Liver (tissue), 9 donors: ENCODE data around the gene MAP1S. TPM values are rescaled to one million over a fixed set of nuclear protein-coding genes. Genes with fewer than 3 reads are reported as not detected.

Experiments
- DNase-seq: peaks from one replicate; pipeline ENCODE4 v3.0.0-alpha.2; 2017; ENCODE audit warnings: low spot score
- H3K27ac ChIP-seq, 2 donors: one replicate each; pipeline ENCODE4 v1.7.0; 2013; ENCODE audit warnings: inconsistent platforms in 2 of 2, low read length in 2 of 2, control low read depth in 1 of 2, low read depth in 1 of 2, mild to moderate bottlenecking in 1 of 2
- H3K27me3 ChIP-seq, 4 donors: one replicate each; pipeline versions ENCODE4 v1.6.1 to v1.7.0; 2013; ENCODE audit warnings: low read length in 3 of 4, inconsistent platforms in 1 of 4, mild to moderate bottlenecking in 1 of 4, moderate library complexity in 1 of 4; ENCODE audit not compliant: control insufficient read depth in 4 of 4, insufficient read depth in 4 of 4
- H3K36me3 ChIP-seq, 4 donors: one replicate each; pipeline versions ENCODE4 v1.6.1 to v1.7.0; 2013; ENCODE audit warnings: low read length in 3 of 4, mild to moderate bottlenecking in 3 of 4, low read depth in 1 of 4, moderate library complexity in 1 of 4; ENCODE audit not compliant: control insufficient read depth in 4 of 4, insufficient read depth in 3 of 4
- H3K4me1 ChIP-seq, 4 donors: one replicate each; pipeline versions ENCODE4 v1.6.1 to v1.7.0; 2013; ENCODE audit warnings: low read length in 3 of 4, mild to moderate bottlenecking in 3 of 4, moderate library complexity in 1 of 4; ENCODE audit not compliant: control insufficient read depth in 4 of 4, insufficient read depth in 4 of 4
- H3K4me3 ChIP-seq, 3 donors: one replicate each; pipeline versions ENCODE4 v1.6.1 to v1.7.0; 2013; ENCODE audit warnings: low read length in 3 of 3, control low read depth in 1 of 3, low read depth in 1 of 3, mild to moderate bottlenecking in 1 of 3
- H3K9ac ChIP-seq, 2 donors: one replicate each; pipeline ENCODE4 v1.7.0; 2013; ENCODE audit warnings: low read length in 2 of 2, mild to moderate bottlenecking in 2 of 2, moderate library complexity in 2 of 2, control low read depth in 1 of 2, low read depth in 1 of 2
- H3K9me3 ChIP-seq, 4 donors: one replicate each; pipeline versions ENCODE4 v1.6.1 to v1.7.0; 2013; ENCODE audit warnings: low read length in 3 of 4; ENCODE audit not compliant: control insufficient read depth in 4 of 4
- EGR1 ChIP-seq, 2 donors: IDR thresholded peaks; 2 replicates each; pipeline ENCODE4 v1.6.1; 2016 to 2018; ENCODE audit warnings: antibody characterized with exemption in 2 of 2, low read depth in 2 of 2
- FOXA1 ChIP-seq: IDR thresholded peaks from 2 replicates; pipeline ENCODE4 v1.6.1; 2016; ENCODE audit warnings: antibody characterized with exemption
- FOXA2 ChIP-seq: IDR thresholded peaks from 2 replicates; pipeline ENCODE4 v1.6.1; 2016; ENCODE audit warnings: antibody characterized with exemption
- GABPA ChIP-seq, 2 donors: IDR thresholded peaks in 1 of 2; conservative IDR thresholded peaks in 1 of 2; 2 replicates each; pipeline ENCODE4 v1.6.1; 2016; ENCODE audit warnings: antibody characterized with exemption in 2 of 2, mild to moderate bottlenecking in 1 of 2, moderate library complexity in 1 of 2
- HNF4A ChIP-seq, 2 donors: conservative IDR thresholded peaks; 2 replicates each; pipeline ENCODE4 v1.6.1; 2016; ENCODE audit warnings: antibody characterized with exemption in 2 of 2, mild to moderate bottlenecking in 2 of 2
- HNF4G ChIP-seq: IDR thresholded peaks from 2 replicates; pipeline ENCODE4 v1.6.1; 2016; ENCODE audit warnings: antibody characterized with exemption
- JUND ChIP-seq, 2 donors: IDR thresholded peaks; 2 replicates each; pipeline ENCODE4 v1.6.1; 2016; ENCODE audit warnings: antibody characterized with exemption in 2 of 2
- NR2F2 ChIP-seq: IDR thresholded peaks from 2 replicates; pipeline ENCODE4 v1.6.1; 2016; ENCODE audit warnings: antibody characterized with exemption
- RAD21 ChIP-seq, 2 donors: IDR thresholded peaks; 2 replicates each; pipeline ENCODE4 v1.6.1; 2016; ENCODE audit warnings: antibody characterized with exemption in 2 of 2, mild to moderate bottlenecking in 2 of 2
- RXRA ChIP-seq, 2 donors: IDR thresholded peaks; 2 replicates each; pipeline ENCODE4 v1.6.1; 2017 to 2018; ENCODE audit warnings: antibody characterized with exemption in 2 of 2, mild to moderate bottlenecking in 1 of 2
- SP1 ChIP-seq: IDR thresholded peaks from 2 replicates; pipeline ENCODE4 v1.6.1; 2018; ENCODE audit warnings: antibody characterized with exemption, mild to moderate bottlenecking
- TAF1 ChIP-seq: conservative IDR thresholded peaks from 2 replicates; pipeline ENCODE4 v1.6.1; 2016; ENCODE audit warnings: antibody characterized with exemption, mild to moderate bottlenecking
- YY1 ChIP-seq: IDR thresholded peaks from 2 replicates; pipeline ENCODE4 v1.6.1; 2016; ENCODE audit warnings: antibody characterized with exemption, mild to moderate bottlenecking
- WGBS: extraction: QIAGEN DNeasy Blood & Tissue Kit; methylation state at CpG from one replicate; pipeline ENCODE4 v1.1.7; 2013; 5-methylcytosine and 5-hydroxymethylcytosine counted together
- polyA plus RNA-seq, 2 donors: library from polyadenylated mRNA; stranded (reverse) in 1 of 2; unstranded in 1 of 2; fragments of 200-250 nt in 1 of 2; fragments of >200 nt in 1 of 2; fragmentation: Nextera tagmentation in 1 of 2; extraction: Ambion mirVana in 1 of 2; gene quantifications; one replicate each; pipeline versions ENCODE4 v1.2.1 to v1.2.3, GENCODE V29; 2013 to 2015
- total RNA-seq, 2 donors: library from RNA; depleted of rRNA; stranded (reverse); fragments of >200 nt; gene quantifications; one replicate each; pipeline ENCODE4 v1.2.3, GENCODE V29; 2014
- TF ChIP-seq, protein P1 (sequence below): fragments of 150-350 bp; IDR thresholded peaks from 2 replicates; pipeline ENCODE4 v1.5.1; 2017; ENCODE audit warnings: improper control_type of control experiment, low read depth, low read length; ENCODE audit not compliant: missing input control
- TF ChIP-seq, protein P2 (sequence below): IDR thresholded peaks from 2 replicates; pipeline ENCODE4 v1.6.1; 2016; ENCODE audit warnings: antibody characterized with exemption, mild to moderate bottlenecking
- TF ChIP-seq, protein P3 (sequence below): IDR thresholded peaks from 2 replicates; pipeline ENCODE4 v1.6.1; 2016; ENCODE audit warnings: antibody characterized with exemption
- TF ChIP-seq, protein P4 (sequence below): IDR thresholded peaks from 2 replicates; pipeline ENCODE4 v1.6.1; 2016; ENCODE audit warnings: antibody characterized with exemption
- donor health status: healthy.
- donor health status: healthy.
- donor health status: healthy.
- donor health status: healthy.
- donor health status: healthy.

MAP1S gene
- total and polyA plus RNA-seq, 4 donors = 8.2 to 20.3 (median 10.6) TPM

DNA sequence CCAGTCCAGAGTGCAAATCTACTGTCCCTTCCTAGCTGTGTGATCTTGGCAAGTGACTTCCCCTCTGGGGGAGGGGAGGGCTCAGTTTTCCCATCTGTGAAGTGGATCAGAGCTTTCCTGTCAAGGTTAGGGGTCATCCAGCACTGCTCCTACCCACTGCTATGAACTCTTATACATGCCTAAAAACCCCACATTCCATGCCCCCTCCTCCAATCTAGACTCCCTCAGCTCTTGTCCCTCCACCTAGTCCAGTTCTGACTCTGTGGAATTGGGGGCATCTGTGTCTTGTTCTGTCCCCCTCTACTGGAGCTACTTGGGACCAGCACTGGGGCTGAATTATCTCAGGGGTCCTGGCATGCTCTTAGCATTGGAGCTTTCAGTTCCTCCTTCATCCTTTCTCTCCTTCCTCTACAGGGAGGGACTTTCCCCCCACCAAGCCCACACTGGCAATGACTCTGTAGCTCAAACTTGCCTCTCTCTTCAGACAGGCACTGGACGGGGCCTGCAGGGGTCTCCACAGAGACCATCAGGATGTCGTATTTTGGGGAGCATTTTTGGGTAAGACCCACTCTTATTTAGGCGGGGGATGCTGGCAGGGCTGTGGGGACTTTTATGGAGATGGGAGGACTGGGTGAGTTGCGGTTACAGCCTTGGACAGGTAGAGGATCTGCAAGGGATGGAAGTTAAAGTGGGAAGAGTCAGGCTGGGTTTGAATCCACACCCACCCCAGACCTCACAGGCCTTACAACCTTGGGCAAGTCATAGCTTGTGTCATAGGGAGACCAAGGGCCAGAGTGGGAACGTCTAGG lies 35.6 kb downstream of the MAP1S start:
- Histone ChIP-seq H3K9me3 (no peaks in the 10 kb centered on the region), H3K27me3 (peaks cover 0 to 2% (median 0%) of the 10 kb centered on the region in 4 donors), H3K9ac (no peak overlapping the region), H3K4me3 (no peak overlapping the region), H3K4me1 (peaks cover 0 to 4% (median 0%) of the 10 kb centered on the region in 4 donors), H3K27ac (no peak overlapping the region), H3K36me3 (no peaks in the 10 kb centered on the region)
- WGBS = 69% methylated on average over 5 of the region's 5 CpGs
- TF ChIP-seq, protein P1, sequence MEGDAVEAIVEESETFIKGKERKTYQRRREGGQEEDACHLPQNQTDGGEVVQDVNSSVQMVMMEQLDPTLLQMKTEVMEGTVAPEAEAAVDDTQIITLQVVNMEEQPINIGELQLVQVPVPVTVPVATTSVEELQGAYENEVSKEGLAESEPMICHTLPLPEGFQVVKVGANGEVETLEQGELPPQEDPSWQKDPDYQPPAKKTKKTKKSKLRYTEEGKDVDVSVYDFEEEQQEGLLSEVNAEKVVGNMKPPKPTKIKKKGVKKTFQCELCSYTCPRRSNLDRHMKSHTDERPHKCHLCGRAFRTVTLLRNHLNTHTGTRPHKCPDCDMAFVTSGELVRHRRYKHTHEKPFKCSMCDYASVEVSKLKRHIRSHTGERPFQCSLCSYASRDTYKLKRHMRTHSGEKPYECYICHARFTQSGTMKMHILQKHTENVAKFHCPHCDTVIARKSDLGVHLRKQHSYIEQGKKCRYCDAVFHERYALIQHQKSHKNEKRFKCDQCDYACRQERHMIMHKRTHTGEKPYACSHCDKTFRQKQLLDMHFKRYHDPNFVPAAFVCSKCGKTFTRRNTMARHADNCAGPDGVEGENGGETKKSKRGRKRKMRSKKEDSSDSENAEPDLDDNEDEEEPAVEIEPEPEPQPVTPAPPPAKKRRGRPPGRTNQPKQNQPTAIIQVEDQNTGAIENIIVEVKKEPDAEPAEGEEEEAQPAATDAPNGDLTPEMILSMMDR = no peak
- TF ChIP-seq, protein P2, sequence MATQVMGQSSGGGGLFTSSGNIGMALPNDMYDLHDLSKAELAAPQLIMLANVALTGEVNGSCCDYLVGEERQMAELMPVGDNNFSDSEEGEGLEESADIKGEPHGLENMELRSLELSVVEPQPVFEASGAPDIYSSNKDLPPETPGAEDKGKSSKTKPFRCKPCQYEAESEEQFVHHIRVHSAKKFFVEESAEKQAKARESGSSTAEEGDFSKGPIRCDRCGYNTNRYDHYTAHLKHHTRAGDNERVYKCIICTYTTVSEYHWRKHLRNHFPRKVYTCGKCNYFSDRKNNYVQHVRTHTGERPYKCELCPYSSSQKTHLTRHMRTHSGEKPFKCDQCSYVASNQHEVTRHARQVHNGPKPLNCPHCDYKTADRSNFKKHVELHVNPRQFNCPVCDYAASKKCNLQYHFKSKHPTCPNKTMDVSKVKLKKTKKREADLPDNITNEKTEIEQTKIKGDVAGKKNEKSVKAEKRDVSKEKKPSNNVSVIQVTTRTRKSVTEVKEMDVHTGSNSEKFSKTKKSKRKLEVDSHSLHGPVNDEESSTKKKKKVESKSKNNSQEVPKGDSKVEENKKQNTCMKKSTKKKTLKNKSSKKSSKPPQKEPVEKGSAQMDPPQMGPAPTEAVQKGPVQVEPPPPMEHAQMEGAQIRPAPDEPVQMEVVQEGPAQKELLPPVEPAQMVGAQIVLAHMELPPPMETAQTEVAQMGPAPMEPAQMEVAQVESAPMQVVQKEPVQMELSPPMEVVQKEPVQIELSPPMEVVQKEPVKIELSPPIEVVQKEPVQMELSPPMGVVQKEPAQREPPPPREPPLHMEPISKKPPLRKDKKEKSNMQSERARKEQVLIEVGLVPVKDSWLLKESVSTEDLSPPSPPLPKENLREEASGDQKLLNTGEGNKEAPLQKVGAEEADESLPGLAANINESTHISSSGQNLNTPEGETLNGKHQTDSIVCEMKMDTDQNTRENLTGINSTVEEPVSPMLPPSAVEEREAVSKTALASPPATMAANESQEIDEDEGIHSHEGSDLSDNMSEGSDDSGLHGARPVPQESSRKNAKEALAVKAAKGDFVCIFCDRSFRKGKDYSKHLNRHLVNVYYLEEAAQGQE = no peak
- TF ChIP-seq FOXA1 = no peak
- TF ChIP-seq, protein P3, sequence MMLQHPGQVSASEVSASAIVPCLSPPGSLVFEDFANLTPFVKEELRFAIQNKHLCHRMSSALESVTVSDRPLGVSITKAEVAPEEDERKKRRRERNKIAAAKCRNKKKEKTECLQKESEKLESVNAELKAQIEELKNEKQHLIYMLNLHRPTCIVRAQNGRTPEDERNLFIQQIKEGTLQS = no peak
- TF ChIP-seq GABPA (IDR thresholded peaks at IDR 0.05 in 1 of 2, conservative IDR thresholded peaks at IDR 0.05 in 1 of 2) = no peak
- no peak for TF ChIP-seq JUND (IDR thresholded peaks at IDR 0.05)
- TF ChIP-seq SP1 = no peak
- no peak for TF ChIP-seq YY1
- no peak for TF ChIP-seq HNF4A (conservative IDR thresholded peaks at IDR 0.05)
- TF ChIP-seq, protein P4, sequence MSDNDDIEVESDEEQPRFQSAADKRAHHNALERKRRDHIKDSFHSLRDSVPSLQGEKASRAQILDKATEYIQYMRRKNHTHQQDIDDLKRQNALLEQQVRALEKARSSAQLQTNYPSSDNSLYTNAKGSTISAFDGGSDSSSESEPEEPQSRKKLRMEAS = no peak
- no peak for TF ChIP-seq RXRA (IDR thresholded peaks at IDR 0.05)
- no peak for TF ChIP-seq EGR1 (IDR thresholded peaks at IDR 0.05; ENCODE audit: low read depth in 2 of 2)
- no peak for TF ChIP-seq FOXA2
- TF ChIP-seq TAF1 = no peak
- no peak for TF ChIP-seq RAD21 (IDR thresholded peaks at IDR 0.05)
- no peak for TF ChIP-seq NR2F2
- DNase-seq = no peak

DNA sequence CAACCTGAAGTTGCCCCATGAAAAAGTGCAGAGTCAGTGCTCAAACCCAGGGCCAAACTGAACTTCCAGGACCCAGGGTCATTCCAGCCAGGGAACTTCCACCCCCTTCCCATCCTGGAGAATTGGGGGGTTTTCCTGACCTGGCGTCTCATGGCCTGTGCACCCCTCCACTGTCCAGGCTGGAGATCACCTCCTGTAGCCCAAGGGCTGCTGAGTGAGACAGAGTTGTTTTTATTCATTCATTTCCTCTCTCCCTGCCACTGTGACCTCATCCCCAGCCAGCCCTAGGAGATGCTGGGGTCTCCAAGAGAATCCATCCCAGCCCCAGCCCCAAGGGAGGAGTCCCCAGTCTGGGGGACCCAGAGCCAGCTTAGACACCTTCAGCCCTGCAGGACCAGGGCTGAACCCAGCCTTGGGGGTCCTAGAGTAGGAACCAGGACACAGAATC lies 36.2 kb downstream of the MAP1S start:
- Histone ChIP-seq H3K9me3 (no peaks in the 10 kb centered on the region), H3K27me3 (peaks cover 0 to 2% (median 0%) of the 10 kb centered on the region in 4 donors), H3K4me1 (peaks cover 0 to 4% (median 0%) of the 10 kb centered on the region in 4 donors), H3K36me3 (no peaks in the 10 kb centered on the region), H3K9ac (no peak overlapping the region), H3K4me3 (no peak overlapping the region), H3K27ac (no peak overlapping the region)
- DNase-seq = no peak
- 57% methylated on average over 1 of the region's 1 CpG for WGBS
- TF ChIP-seq YY1 = no peak
- TF ChIP-seq HNF4A (conservative IDR thresholded peaks at IDR 0.05) = no peak
- no peak for TF ChIP-seq SP1
- TF ChIP-seq RXRA (IDR thresholded peaks at IDR 0.05) = no peak
- no peak for TF ChIP-seq FOXA1
- TF ChIP-seq TAF1 = no peak
- TF ChIP-seq, protein P2 = no peak
- TF ChIP-seq, protein P1 = no peak
- TF ChIP-seq EGR1 (IDR thresholded peaks at IDR 0.05; ENCODE audit: low read depth in 2 of 2) = no peak
- no peak for TF ChIP-seq HNF4G
- TF ChIP-seq GABPA (IDR thresholded peaks at IDR 0.05 in 1 of 2, conservative IDR thresholded peaks at IDR 0.05 in 1 of 2) = no peak
- TF ChIP-seq NR2F2 = no peak
- TF ChIP-seq, protein P3 = no peak
- TF ChIP-seq FOXA2 = no peak
- no peak for TF ChIP-seq RAD21 (IDR thresholded peaks at IDR 0.05)
- no peak for TF ChIP-seq JUND (IDR thresholded peaks at IDR 0.05)
